Measurements from ENCODE around the gene RUSC1. TPM values are rescaled to one million over a fixed set of nuclear protein-coding genes. Genes with fewer than 3 reads are reported as not detected.

RUSC1 gene
- total RNA-seq, 1 donor from 2014 or later = 27.6 TPM

DNA sequence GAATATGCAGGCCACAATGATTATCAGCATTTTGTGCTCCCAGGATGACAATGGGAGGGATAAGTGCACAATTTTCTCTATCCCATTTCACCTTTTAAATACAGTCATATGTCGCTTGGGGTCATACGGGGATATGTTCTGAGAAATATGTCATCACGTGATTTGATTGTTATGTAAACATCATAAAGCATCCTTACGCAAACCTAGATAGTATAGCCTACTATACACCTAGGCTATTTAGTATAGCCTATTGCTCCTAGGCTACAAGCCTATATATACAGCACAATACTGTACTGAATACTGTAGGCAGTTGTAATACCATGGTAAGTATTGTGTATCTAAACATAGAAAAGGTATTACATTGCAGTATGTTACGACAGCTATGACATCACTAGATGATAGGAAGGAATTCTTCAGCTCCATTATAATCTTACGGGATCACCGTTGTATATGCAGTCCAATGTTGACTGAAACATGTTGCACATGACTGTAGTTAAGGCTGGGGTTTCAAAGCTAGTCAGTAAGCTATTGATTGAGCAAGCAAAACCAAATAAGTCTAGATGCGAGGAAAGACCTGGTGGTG is 18.9 kb downstream of the RUSC1 start:
- Histone ChIP-seq H3K4me1 (no peaks in the 10 kb centered on the region), H3K4me3 (no peak overlapping the region), H3K27me3 (ENCODE audit: low read depth) (no peaks in the 10 kb centered on the region), H3K36me3 (peaks cover 96% of the 10 kb centered on the region), H3K27ac (no peak overlapping the region), H3K9me3 (no peaks in the 10 kb centered on the region)
- ATAC-seq (no peak), DNase-seq (no peak)
- intact Hi-C loops (cut with DNase I) = no loop called here
- TF ChIP-seq, protein P1, sequence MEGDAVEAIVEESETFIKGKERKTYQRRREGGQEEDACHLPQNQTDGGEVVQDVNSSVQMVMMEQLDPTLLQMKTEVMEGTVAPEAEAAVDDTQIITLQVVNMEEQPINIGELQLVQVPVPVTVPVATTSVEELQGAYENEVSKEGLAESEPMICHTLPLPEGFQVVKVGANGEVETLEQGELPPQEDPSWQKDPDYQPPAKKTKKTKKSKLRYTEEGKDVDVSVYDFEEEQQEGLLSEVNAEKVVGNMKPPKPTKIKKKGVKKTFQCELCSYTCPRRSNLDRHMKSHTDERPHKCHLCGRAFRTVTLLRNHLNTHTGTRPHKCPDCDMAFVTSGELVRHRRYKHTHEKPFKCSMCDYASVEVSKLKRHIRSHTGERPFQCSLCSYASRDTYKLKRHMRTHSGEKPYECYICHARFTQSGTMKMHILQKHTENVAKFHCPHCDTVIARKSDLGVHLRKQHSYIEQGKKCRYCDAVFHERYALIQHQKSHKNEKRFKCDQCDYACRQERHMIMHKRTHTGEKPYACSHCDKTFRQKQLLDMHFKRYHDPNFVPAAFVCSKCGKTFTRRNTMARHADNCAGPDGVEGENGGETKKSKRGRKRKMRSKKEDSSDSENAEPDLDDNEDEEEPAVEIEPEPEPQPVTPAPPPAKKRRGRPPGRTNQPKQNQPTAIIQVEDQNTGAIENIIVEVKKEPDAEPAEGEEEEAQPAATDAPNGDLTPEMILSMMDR (IDR thresholded peaks at IDR 0.05) = no peak

DNA sequence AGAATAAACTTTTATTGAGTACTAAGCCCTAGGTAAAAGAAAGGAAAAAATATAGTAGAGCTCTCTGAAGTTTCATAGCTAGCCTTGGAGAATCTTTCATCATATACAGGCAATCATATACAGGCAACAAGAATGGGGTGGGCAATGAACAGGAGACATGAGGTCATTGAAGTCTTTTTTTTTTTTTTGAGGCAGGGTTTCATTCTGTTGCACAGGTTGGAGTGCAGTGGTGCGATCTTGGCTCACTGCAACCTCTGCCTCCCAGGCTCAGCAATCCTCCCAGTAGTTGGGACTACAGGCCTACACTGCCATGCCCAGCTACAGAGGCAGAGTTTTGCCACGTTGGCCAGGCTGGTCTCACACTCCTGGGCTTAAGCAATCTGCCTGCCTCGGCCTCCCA is 22.1 kb downstream of the RUSC1 start:
- ATAC-seq = no peak
- no peak overlapping the region for H3K27ac ChIP-seq
- H3K27me3 ChIP-seq (ENCODE audit: low read depth) = no peaks in the 10 kb centered on the region
- TF ChIP-seq, protein P1 (IDR thresholded peaks at IDR 0.05) = no peak
- H3K4me3 ChIP-seq = no peak overlapping the region
- no peaks in the 10 kb centered on the region for H3K4me1 ChIP-seq
- peaks cover 99% of the 10 kb centered on the region for H3K36me3 ChIP-seq
- no peak for DNase-seq
- H3K9me3 ChIP-seq = no peaks in the 10 kb centered on the region
- intact Hi-C loops (cut with DNase I) = no loop called here

- TF ChIP-seq, protein P1 (IDR thresholded peaks at IDR 0.05) = no peak
- Histone ChIP-seq H3K27me3 (ENCODE audit: low read depth) (no peaks in the 10 kb centered on the region), H3K4me1 (no peaks in the 10 kb centered on the region), H3K36me3 (peaks cover 98% of the 10 kb centered on the region), H3K4me3 (no peak overlapping the region), H3K27ac (no peak overlapping the region), H3K9me3 (no peaks in the 10 kb centered on the region)
- no peak for ATAC-seq
- intact Hi-C loops (cut with DNase I) = no loop called here
- DNase-seq = no peak
These were observed 31.9 kb downstream of the RUSC1 start for GRCh38 chr1:155352631-155353030.

DNA sequence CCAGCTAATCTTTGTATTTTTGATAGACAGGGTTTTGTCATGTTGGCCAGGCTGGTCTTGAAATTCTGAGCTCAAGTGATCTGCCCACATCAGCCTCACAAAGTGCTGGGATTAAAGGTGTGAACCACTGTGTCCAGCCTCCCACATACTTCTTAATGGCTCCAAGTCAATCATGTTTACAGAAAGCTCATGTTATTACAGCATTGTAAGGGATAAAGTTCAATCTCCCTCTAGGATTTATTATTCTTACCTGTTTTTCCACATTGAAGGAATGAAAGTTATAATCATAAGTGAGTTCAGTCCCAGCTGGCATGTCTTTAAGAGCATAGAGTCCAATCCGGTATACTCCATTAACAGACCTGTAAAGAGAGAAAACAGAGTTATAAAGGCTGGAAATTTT is 39.4 kb downstream of the RUSC1 start:
- Histone ChIP-seq H3K9me3 (no peaks in the 10 kb centered on the region), H3K27me3 (ENCODE audit: low read depth) (no peaks in the 10 kb centered on the region), H3K4me3 (no peak overlapping the region), H3K4me1 (no peaks in the 10 kb centered on the region), H3K36me3 (peaks cover 84% of the 10 kb centered on the region), H3K27ac (no peak overlapping the region)
- intact Hi-C loops (cut with DNase I) = no loop called here
- TF ChIP-seq, protein P1 (IDR thresholded peaks at IDR 0.05) = no peak
- no peak for DNase-seq
- ATAC-seq = no peak

- TF ChIP-seq, protein P1 (IDR thresholded peaks at IDR 0.05) = no peak
- H3K4me1 ChIP-seq = peaks cover 9% of the 10 kb centered on the region
- peak overlapping the region; percentile 3 for H3K27ac ChIP-seq
- intact Hi-C loops (cut with DNase I) = no loop called here
- H3K36me3 ChIP-seq = peaks cover 69% of the 10 kb centered on the region
- no peaks in the 10 kb centered on the region for H3K27me3 ChIP-seq (ENCODE audit: low read depth)
- no peaks in the 10 kb centered on the region for H3K9me3 ChIP-seq
- DNase-seq = no peak
- H3K4me3 ChIP-seq = no peak overlapping the region
- ATAC-seq = no peak
These were observed 58.5 kb downstream of the RUSC1 start for GRCh38 chr1:155379180-155379579.

Data from lower lobe of right lung (tissue), 2 donors.